ENCODE measurements around the gene CCDC28A. TPM values are rescaled to one million over a fixed set of nuclear protein-coding genes. Genes with fewer than 3 reads are reported as not detected.

Gene CCDC28A
- total RNA-seq, 1 donor from 2014 or later, result 15.0 TPM

GRCh38 chr6:138795809-138796603, 22.4 kb downstream of the CCDC28A start, which contains the start of gene ECT2L:
ECT2L (plus strand) TSS chr6:138796087; CDS start chr6:138813275, 17,188 bp downstream.
- peak; percentile 11 for DNase-seq

GRCh38 chr6:138796771-138797170, 23.2 kb downstream of the CCDC28A start:
- DNase-seq, result no peak

GRCh38 chr6:138797806-138798446, 24.4 kb downstream of the CCDC28A start:
- no peak for DNase-seq

DNA sequence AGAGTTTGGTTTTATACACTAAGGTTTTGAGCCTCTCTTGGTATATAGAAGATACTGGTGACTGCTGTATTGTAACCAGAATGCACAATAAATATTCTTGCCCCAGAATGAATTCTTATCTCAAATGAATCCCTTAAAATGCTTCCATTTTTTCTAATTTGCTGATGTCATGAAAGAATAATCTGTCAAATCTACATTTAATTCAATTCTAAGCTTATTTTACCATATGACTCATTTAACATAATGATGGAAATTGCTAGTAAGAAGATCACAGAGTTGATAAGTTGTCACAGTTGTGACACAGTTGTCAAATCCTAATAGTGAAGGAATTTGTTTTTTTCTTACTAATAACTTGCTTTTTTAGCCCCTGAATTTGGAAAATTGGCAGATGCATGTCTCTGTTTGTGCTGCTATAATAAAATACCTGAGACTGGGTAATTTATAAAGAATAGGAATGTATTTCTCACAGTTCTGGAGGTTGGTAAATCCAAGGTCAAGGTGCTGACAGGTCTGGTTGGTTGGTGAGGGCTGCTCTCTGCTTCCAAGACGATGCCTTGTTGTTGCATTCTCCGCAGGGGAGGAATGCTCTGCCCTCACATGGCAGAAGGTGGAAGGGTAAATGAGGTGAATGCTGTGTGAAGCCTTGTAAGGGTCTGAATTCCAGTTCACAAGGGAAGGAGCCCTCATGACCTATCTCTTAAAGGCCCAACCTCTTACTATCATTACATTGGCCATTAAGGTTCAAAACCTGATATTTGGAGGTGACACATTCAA, 27.0 kb downstream of the CCDC28A start:
- no peak for DNase-seq

- DNase-seq, result peak; percentile 77
These were observed 29.8 kb downstream of the CCDC28A start for GRCh38 chr6:138803331-138803730.

DNA sequence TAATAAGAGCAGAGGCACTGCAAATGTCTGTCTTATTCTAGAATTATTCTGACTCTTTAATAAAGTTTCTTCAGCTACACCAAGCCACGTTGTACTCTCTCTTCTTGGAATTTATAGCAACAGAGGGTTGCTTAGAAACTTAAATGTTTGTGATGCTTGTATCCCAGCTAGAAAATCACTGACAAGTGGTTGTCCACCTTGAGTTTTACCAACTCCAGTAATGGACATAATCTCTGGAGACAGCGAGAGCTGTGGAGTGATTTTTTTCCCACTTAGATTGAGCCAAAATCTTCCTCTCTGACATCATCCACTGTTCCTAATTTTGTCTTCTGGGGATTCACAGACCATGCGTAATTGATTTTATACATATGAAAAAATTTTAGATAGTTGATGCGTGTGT, 30.3 kb downstream of the CCDC28A start:
- peak; percentile 85 for DNase-seq

GRCh38 chr6:138805016-138805765, 31.6 kb downstream of the CCDC28A start:
- peak; percentile 90 for DNase-seq

- no peak for DNase-seq
These were observed 33.3 kb downstream of the CCDC28A start for GRCh38 chr6:138806889-138807288.

DNA sequence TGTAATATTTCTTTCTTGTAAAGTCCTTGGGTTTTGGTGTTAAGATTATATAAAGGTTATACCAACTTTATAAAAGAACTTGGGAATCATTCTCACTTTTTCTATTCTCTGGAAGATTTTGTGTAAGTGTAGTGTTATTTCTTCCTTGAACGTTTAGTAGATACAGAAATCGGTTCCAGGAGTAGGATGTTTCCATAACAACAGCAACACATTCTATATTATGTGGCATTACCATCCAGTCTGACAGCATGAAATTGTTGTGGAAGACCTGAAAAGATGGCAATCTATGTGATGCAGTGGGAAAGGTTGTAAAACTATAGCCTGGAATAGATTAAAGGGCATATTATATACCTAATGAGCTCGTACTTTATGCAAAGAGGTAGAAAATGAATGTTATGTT, 36.1 kb downstream of the CCDC28A start:
- DNase-seq, result no peak

GRCh38 chr6:138811866-138812265, 38.3 kb downstream of the CCDC28A start:
- no peak for DNase-seq

DNA sequence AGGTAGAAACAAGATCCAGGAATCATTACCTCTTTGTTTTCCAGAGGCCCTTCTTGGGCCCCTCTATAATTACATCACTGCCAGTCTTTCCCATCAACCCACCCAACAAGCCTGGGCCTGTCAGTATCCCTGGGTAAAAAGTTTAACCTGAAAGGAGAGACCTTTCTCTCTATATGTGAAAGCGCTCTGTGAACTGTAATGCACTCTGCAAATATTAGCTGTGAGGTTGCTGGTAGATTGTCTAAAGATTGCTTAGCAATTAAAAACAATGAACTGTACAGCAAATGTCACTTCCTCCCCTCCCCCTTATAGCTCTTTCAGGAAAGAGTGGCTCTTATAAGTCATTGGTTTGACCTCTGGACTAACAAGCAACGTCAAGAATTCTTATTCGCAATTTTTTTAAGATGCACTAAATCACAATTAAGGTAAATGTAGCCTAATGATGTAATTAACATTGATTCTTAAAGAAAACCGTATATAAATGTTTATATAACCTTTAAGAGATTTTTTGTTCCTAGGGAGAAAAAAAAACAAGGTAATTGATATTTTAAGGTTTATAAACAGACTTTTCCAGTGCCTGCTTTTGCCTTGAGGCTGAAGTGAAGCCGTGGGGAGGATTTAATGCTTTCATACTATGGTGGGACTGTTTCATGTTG, 40.7 kb downstream of the CCDC28A start:
- DNase-seq, result no peak

DNA sequence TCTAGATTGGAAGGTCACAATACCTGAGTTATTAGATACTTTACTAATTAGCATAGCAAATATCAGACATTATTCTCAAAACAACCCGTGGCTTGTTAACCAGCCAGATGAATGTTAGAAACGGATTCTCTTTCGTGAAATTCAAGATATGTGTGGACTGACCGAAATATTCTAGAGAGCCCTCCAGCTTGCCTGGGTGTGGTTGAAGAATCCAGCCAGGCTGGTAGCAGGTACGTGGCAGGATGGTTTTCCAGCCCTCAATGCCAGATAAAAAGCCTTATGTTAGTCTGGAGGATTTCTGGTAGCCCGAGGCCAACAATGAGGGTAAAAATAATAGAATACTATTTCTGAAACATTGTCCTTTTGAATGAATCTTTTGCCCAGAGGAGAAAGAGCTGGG, 41.7 kb downstream of the CCDC28A start:
- DNase-seq, result no peak

DNA sequence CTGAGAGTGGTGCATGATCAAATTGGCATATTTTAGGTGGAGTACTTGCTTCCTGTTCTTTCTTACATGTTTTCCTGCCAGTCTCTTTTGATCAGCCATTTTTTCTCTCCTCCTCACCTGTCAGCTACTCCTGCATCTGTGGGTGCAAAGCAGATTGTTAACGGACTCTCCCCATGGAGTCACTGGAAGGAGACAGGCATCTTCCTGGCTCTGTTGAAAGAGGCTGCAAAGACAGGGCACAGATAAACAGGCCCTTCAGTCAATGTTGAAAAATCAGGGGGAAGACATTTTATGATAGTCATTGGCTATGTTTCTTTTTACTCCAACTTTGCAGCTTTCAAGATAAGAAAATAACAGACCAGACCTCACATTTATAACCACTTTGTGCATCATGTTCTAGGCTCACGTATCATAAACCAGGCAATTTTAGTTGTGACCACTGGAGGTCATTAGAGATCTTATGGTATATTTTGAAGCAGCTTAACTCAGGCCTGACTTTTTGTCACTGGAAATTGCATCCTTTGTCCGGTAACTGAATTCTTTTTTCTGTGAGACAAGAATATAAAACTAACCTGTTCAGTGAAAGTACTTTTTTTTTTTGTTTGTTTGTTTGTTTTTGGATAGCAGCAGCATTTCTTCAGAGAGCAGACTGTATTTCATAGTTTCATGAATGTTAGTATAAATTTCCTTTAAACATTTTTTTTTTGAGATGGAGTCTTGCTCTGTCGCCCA, 42.4 kb downstream of the CCDC28A start:
- peak; percentile 57 for DNase-seq

DNA sequence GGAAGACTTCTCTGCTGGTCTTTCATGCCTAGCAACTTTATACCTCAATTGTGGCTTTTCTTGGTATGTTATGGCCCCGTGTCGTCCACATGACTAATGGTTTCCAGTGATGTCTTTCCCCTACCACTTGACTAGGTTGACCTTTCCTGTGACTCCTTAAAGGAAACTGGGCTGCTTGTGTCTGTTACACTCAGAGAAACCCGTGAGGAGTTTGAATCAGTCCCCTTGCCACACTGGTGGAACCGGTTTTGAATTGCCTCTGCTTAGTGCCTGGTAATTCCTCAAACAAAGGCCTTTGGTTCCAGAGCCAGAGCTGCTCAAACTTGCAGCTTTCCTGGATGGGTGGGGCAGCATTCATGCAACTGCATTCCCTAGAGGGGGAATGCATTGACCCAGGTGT, 44.2 kb downstream of the CCDC28A start:
- peak; percentile 37 for DNase-seq

DNA sequence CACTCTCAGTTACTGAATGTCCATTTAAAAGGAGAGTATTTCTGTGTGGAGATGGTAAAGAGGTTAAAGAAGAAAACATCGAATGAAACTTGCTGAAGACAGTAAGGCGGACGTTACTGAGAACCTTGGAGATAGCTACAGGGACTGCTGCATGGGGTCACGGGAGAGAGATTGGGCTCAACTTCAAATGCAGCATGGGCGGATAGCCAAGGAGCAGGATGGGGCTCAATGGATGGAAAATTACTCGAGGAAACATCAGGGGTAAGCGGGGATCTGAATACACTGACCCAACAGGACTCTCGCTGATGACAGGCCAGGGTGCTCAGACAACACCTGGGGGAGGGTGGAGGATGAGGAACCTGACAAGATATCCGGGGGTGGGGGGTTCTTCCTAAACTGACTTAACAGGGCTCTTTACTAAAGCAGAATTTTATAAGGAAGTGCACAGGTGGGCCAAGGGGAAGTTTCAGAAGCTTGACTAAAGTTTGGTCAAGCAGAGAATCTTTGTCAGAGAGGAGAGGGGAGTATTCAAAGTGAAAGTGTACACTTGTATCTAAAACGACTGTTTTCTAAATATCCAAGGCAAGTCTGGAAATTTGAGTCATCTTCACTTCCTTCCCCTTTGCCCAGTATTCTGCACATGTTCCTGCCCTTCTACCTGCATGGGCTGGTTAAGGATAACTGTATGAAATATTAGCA, 45.1 kb downstream of the CCDC28A start:
- DNase-seq, result no peak

- no peak for DNase-seq
These were observed 48.0 kb downstream of the CCDC28A start for GRCh38 chr6:138821519-138821918.

- no peak for DNase-seq
These were observed 51.0 kb downstream of the CCDC28A start for GRCh38 chr6:138824482-138825144.

DNA sequence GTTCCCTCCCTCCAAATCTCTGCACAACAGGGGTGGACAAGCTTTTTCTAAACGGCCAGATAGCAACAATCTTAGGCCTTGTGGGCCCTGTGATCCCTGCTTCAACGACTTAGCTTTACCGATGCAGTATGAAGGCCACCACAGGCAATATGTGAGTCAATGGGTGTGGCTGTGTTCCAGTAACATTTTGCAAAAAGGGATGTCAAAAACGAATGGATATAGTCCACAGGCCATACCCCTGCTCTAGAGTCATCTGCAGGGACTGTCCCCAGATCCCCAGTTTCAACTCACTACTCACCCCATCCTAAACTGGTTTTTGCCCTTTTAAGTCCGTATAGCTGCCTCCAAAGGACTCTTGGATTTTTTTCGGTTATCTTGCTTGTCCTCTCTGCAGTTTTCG, 56.7 kb downstream of the CCDC28A start:
- no peak for DNase-seq

- DNase-seq, result no peak
These were observed 58.6 kb downstream of the CCDC28A start for GRCh38 chr6:138832182-138832581.

Measured in skin of body (tissue), 2 donors.